Sigmoid colon (tissue), 4 donors: ENCODE results near the gene ERGIC2.

Experiments used
- POLR2AphosphoS5 ChIP-seq, 4 donors: sonication (generic); formaldehyde crosslinking; IDR thresholded peaks; one replicate each; pipeline ENCODE4 v1.6.1; 2017; ENCODE audit warnings: antibody characterized with exemption in 4 of 4
- TF ChIP-seq, protein P1 (sequence below), 4 experiments: fragments of 450-650 bp in 3 of 4; fragments of 200-600 bp in 1 of 4; IDR thresholded peaks; one replicate each; pipeline ENCODE4 v1.5.1; 2016 to 2019; ENCODE audit warnings: antibody characterized with exemption in 4 of 4, mild to moderate bottlenecking in 3 of 4, moderate library complexity in 2 of 4

DNA sequence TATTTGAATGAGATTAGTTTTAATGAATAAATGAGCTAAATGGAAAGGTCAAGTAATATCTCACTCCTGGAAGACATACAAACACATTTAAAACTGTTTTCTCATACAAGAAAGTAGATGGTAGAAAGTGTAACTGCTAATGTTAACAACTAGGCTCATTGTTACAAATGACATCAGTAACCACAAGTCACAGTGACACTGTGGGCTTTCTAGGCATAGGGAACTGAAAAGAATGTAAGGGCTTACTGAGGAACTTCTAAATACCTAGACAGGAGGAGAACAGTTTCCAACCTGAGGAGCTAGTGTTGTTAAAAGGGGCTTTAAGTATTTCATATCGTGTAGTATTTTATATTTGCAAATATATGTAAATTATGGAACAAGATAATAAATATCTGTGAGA is 17.5 kb upstream of the ERGIC2 start:
- TF ChIP-seq, protein P1, sequence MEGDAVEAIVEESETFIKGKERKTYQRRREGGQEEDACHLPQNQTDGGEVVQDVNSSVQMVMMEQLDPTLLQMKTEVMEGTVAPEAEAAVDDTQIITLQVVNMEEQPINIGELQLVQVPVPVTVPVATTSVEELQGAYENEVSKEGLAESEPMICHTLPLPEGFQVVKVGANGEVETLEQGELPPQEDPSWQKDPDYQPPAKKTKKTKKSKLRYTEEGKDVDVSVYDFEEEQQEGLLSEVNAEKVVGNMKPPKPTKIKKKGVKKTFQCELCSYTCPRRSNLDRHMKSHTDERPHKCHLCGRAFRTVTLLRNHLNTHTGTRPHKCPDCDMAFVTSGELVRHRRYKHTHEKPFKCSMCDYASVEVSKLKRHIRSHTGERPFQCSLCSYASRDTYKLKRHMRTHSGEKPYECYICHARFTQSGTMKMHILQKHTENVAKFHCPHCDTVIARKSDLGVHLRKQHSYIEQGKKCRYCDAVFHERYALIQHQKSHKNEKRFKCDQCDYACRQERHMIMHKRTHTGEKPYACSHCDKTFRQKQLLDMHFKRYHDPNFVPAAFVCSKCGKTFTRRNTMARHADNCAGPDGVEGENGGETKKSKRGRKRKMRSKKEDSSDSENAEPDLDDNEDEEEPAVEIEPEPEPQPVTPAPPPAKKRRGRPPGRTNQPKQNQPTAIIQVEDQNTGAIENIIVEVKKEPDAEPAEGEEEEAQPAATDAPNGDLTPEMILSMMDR (IDR thresholded peaks at IDR 0.05): no peak
- no peak for TF ChIP-seq POLR2AphosphoS5 (IDR thresholded peaks at IDR 0.05)
